Ovary (tissue), 3 donors: ENCODE data around the gene SLC25A29.

Experiments
- EP300 ChIP-seq: sonication (generic); formaldehyde crosslinking; IDR thresholded peaks from one replicate; pipeline ENCODE4 v1.6.1; 2017; ENCODE audit warnings: antibody characterized with exemption
- POLR2A ChIP-seq: fragments of 450-650 bp; IDR thresholded peaks from one replicate; pipeline ENCODE4 v1.6.1; 2017; ENCODE audit warnings: antibody characterized with exemption, mild to moderate bottlenecking, moderate library complexity
- TF ChIP-seq, protein P1 (sequence below), 3 donors: fragments of 450-650 bp in 2 of 3; fragments of 200-600 bp in 1 of 3; IDR thresholded peaks; one replicate each; pipeline versions ENCODE4 v1.5.1 to v1.8.0; 2016 to 2022; ENCODE audit warnings: antibody characterized with exemption in 3 of 3, mild to moderate bottlenecking in 1 of 3
- donor health status: DM: no; HTN: no; CAD: no.

DNA sequence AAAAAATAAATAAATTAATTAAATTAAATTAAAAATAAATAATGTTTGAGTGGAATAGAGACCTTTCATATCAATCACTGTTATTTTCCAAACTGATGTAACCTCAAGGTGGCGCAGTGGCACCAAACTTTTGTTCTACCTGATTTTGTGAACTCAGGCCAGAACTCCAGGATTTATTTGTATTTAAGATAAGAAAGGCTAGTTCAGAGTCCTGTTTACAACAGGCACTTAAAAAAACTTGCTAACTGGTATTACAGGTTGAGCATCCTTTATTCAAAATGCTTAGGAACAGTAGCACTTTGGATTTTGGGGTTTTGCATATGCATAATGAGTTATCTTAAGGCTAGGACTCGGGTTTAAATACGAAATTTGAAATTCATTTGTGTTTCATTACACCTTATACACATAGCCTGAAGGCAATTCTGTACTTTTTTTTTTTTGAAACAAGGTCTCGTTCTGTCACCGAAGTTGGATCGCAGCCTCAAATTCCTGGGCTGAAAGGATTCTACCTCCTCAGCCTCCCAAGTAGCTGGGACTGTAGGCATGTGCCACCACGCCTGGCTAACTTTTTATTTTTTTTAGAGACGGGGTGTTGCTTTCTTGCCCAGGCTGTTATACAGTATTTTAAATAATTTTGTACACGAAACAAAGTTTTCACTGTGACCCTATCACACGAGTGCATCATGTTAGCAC, 34.9 kb downstream of the SLC25A29 start:
- TF ChIP-seq, protein P1, sequence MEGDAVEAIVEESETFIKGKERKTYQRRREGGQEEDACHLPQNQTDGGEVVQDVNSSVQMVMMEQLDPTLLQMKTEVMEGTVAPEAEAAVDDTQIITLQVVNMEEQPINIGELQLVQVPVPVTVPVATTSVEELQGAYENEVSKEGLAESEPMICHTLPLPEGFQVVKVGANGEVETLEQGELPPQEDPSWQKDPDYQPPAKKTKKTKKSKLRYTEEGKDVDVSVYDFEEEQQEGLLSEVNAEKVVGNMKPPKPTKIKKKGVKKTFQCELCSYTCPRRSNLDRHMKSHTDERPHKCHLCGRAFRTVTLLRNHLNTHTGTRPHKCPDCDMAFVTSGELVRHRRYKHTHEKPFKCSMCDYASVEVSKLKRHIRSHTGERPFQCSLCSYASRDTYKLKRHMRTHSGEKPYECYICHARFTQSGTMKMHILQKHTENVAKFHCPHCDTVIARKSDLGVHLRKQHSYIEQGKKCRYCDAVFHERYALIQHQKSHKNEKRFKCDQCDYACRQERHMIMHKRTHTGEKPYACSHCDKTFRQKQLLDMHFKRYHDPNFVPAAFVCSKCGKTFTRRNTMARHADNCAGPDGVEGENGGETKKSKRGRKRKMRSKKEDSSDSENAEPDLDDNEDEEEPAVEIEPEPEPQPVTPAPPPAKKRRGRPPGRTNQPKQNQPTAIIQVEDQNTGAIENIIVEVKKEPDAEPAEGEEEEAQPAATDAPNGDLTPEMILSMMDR (IDR thresholded peaks at IDR 0.05), result no peak
- TF ChIP-seq POLR2A (no peak), EP300 (no peak)
